Left renal cortex interstitium (tissue), 4 donors: ENCODE data around the gene RNF220. TPM values are rescaled to one million over a fixed set of nuclear protein-coding genes. Genes with fewer than 3 reads are reported as not detected.

Source experiments
- DNase-seq, 4 donors: peaks; one replicate each; pipeline ENCODE4 v3.0.0-alpha.2; 2013; ENCODE audit warnings: low read depth in 4 of 4, low spot score in 2 of 4, missing footprints in 1 of 4
- polyA plus RNA-seq, 4 donors: library from polyadenylated mRNA; unstranded; fragments of 120-200 nt; gene quantifications; one replicate each; pipeline ENCODE4 v1.2.1, GENCODE V29; 2013; ENCODE audit not compliant: insufficient read length in 4 of 4

The RNF220 gene
- polyA plus RNA-seq, 4 donors = 93.6 to 117 (median 96.2) TPM

DNA sequence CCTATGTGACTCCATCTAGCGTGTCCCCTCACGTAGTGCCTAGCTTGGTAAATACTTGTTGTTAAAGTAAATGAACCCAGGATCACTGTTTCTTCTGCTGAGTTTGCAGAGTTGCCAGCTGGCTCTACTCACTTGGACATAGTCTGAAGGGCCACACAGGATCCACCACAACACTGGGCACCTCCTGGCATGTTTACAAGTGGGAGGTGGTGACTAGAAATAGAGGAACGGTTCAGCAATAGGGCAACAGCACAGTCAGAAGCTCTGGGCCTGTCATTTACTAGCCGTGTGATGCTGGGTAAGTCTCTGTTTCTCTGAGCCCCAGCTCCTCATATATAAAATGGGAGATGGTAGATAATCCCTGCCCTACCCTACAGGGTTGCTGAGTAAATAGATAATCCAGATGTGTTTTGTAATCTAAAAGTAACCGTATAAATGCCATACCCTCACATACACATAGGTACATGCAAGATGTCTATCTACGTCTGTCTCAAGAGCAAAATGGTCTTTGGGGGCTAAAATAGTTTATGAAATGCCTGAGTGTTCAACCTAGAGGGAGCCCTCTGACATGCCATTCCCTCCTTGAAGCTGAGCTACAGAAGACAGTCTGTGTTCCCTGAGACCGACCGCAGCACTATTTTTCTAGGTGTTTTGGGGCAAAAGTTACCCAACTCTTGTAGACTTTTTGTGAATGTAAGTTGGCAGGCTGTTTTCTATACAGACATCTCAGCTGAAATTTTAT is 20.5 kb downstream of the RNF220 start:
- no peak for DNase-seq

DNA sequence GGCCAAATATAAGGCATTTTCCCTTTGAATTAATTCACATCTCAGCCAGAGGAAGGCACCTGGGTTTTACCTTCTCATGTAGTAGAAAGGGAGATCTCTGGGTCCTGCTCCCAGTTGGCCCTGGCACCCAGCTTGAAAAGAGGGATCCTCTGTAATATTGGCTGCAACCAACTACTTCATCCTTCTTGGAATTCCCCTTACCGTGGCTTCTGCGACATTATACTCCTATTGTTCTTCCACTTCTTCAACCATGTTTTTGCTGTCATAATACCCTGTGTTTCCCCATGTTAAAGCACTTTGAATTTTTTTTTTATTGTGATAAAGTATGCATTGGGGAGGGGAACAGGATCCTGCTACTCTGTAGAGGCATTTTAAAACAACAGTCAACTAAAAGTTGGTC is 26.8 kb downstream of the RNF220 start:
- no peak for DNase-seq

DNA sequence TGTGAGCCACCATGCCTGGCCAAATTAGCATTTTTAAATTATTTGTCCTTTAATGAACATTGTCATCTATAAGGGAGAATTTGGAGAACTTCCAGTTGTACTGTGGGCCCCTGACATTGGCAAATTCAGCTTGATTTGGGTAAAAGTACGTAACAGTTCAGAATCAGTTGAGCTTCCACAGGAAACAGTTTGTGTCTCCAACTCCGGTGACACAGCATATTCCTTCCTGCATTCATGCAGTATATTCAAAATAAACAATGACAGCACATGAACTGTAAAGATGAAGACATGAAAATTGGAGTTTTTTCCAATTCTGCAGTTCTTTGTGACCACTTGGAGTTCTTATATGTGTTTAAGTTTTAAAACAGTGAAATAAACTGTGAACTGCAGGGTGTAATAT is 28.2 kb downstream of the RNF220 start:
- no peak for DNase-seq

- no peak for DNase-seq
These were observed 31.5 kb downstream of the RNF220 start for GRCh38 chr1:44436401-44437106.

GRCh38 chr1:44437107-44437716 is 32.2 kb downstream of the RNF220 start:
- DNase-seq = no peak

DNA sequence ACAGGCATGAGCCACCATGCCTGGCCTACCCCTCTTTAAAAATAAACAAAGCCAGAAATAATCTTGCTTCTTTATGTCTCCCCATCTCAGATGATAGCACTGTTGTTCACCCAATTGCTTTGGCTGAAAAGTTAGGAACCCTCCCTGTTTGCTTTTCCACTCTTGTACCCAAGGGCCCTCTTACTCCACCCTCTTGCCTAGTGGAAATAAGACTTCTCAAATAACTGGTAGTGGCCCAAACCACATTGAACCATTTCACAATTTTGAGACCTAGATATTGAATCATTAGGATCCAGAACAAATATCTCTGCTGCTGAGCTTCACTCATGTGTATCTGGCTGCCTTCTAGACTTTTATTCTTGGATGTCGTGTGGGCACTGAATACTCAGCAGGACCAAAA is 37.7 kb downstream of the RNF220 start:
- no peak for DNase-seq

- DNase-seq = no peak
These were observed 42.2 kb downstream of the RNF220 start for GRCh38 chr1:44447051-44447810.

GRCh38 chr1:44453798-44454349 is 48.8 kb downstream of the RNF220 start:
- no peak for DNase-seq

- no peak for DNase-seq
These were observed 49.6 kb downstream of the RNF220 start for GRCh38 chr1:44454704-44455103.

- no peak for DNase-seq
These were observed 55.2 kb downstream of the RNF220 start for GRCh38 chr1:44460107-44460882.

GRCh38 chr1:44464361-44464760 is 59.3 kb downstream of the RNF220 start:
- no peak for DNase-seq

DNA sequence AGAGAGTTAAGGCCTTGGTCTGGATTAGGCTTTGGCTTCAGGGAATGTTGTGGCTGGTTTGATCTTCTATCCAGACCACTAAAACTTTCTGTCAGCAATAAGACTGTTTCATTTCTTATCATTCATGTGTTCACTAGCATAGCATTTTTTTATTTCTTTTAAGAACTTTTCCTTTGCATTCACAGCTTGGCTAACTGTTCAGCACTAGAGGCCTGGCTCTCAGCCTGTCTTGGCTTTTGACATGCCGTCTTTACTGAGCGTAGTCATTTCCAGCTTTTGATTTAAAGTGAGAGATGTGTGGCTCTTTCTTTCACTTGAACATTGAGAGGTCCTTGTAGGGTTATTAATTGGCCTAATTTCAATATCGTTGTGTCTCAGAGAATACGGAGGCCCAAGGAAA is 62.5 kb downstream of the RNF220 start:
- DNase-seq = no peak

DNA sequence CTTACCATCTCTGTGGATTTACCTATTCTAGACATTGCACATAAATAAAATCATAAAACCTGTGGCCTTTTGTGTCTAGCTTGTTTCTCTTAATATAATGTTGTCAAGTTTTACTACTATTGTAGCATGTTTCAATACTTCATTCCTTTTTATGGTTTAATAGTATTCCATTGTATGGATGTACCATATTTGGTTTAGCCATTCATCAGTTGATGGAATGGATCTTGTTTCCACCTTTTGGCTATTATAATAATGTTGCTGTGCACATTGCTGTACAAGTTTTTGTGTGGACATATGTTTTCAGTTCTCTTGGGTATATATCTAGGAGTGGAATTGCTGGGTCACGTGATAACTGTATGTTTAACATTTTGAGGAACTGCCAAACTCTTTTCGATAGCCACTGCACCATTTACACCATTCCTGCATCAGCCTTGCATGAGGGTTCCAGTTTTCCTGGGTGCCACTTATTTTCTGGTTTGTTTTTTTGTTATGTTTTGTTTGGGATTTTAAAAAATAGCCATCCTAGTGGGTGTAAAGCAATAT is 66.9 kb downstream of the RNF220 start:
- DNase-seq = no peak

DNA sequence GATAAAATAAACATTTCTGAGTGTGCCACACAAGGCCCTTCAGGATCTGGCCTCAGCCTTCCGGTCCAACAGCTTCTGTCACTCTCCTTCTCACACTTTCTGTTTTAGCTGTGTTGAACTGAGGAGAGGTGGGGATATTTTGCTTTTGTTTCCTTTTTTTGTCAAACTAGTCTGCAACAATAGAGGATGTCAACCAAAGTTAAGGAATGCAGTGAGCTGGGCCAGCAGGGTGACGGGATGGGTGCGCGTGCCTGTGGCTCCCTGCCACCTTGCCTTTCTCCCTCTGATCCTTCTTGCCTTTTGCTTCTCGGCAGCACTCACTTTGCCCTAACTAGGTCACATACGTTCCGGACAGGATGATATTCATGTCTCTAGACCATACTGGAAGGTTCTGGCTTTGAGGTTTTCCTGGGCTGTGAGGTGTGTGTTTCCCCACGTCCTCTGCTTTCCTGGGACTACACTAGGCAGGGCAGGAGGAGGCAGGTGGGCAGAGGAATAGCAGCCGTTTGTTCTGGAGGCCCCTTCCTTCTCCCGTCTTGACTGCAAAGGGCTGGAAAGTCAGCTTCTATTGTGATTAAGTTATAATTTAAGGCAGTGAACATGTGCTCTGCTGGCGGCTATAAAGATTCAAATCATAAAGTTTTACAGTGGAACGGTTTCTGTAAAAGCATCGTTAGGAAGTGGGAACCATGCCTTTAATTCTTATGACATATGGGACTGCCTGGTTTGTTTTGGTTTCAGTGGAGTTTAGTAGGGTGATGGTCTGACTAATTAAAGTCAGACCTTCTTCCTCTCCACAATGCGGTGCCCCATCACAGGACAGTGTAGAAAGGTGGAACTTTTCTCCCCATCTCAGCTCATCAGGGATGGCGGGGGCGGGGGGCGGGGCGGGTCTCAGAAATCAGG is 67.8 kb downstream of the RNF220 start:
- no peak for DNase-seq

DNA sequence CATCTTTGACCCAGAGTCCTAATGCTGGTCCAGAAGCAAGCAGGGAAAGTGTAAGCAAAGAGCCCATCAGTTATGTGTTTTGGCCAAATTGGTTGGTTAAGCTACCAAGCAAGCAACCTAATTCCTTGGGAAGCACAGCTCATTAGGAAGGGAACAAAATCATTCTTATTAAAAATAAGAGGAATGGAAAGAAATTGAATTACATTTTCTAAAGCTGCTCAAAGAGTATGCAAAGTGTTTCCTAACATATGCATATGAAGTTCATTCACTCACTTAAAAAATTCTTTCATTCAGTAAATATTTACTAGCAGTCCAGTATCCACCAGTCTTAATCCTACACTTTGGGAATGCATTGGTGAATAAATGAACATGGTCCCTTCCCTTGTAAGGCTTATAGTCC is 71.8 kb downstream of the RNF220 start:
- no peak for DNase-seq

DNA sequence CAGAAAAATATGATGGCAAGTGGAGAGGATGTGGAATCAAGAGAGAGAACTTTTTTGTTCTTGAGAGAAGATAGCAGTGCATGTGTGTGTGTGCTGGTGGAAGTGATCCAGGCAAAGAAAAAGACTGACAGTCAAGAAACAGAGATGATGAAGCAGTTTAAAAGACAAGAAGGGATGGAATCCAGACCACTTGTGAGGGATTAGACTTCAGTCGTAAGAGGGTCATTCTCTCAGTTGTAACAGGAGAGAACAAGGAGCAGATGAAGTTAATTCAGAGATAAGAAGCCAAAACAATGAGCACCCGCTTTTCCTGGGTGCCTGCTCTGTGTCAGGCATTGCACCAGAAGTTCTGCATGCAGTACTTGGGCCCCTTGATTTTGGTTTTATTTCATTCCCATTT is 76.6 kb downstream of the RNF220 start:
- no peak for DNase-seq

DNA sequence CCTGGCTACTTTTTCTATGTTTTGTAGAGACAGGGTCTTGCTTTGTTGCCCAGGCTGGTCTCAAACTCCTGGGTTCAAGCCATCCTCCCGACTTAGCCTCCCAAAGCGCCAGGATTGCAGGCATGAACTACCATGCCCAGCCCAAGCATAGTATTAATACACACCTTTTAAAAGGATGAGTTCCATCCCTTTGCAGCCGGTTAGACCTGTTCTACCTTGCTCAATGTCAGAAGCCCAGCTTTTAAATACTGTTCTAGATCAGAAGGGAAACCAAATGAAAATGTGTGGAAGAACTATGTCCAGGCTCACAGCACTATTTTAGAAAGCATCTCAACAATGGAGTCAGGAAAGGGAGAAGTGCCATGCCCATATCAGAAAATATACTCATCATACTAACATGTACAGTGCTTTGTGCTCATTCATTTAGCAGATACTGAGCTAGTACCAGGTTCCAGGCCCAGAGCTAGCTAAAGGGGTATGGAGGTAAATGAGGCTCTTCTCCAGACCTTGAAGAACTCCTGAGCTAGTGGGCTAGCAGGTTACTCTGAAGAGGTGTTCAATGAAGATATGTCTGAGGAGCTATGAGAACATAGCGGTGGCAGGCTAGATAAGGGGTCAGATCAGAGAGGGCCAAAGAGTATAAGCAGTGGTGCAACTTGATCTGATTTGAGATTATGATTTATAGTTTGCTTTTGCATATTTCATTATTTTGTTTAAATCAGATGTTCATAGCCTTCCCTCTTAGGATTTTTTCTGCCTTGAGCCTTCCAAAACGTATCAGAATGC is 78.2 kb downstream of the RNF220 start:
- no peak for DNase-seq

DNA sequence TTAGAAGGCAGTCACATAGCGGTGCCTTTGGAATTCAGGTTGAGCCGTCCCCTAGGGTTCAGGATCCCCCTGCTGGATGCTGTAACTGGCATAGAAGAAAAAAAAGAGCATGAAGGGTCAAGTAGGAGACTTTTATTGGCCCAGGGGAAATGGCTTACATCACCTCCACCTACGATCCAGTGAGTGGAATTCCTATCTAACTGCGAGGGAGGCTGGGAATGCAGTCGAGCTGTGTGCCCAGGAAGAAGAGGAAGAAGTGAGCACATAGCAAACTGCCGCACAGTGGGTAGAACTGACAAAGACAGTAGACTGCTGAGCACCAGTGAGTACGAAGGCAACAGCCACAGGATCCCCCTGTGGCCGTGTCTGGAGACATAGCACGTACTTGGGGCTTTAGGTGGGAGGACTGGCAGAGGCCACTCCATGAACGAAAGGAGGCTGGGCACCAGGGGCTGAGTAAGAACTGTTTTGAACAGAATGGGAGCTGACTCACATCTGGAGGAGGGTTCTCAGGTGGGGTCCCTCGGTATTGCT is 79.2 kb downstream of the RNF220 start:
- DNase-seq = no peak
